Measurements from ENCODE around the gene ST7L. TPM values are rescaled to one million over a fixed set of nuclear protein-coding genes. Genes with fewer than 3 reads are reported as not detected.

Gene ST7L
- total RNA-seq, 1 donor from 2014 or later = 14.8 TPM

DNA sequence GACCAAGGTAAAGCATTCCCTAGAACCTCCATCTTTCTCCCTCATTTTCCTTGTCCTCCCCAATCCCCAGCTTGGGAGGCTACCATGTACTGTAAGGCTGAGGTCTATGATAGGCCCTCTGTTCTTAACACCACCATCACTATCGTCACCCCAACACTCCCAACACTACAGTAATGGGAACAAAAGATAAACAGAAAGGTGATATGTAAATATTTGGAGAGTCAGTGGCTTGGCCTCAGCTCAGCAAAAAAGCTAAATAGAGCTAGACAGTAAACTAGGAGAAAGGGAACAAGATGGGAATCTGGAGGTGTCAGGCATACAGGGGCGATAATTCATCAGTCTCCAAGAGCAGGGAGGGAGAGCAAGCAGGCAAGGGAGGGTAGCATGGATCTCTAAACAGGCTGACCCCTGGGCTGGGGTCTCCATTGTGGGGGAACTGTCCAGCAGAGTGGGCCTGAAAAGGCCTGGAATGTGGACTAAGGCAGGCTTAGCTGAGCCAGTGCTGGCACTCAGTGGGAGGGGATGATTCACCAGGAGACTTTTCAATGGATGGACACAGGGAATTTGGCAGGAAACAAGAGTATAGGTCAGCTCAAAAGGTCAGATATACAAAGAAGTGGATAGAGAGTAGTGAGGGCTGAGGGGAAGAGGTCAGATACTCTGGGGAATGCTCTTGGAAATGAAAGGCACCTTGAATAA, 103.5 kb downstream of the ST7L start:
- Histone ChIP-seq H2AFZ (ENCODE audit: low read depth, low read length) (no peak overlapping the region), H3K4me2 (ENCODE audit: low read length) (peak overlapping the region; percentile 2), H3K27ac (ENCODE audit: low read depth, low read length) (no peak overlapping the region), H3K4me3 (ENCODE audit: insufficient read depth, low read depth, low read length) (no peak overlapping the region), H3K9ac (ENCODE audit: low read length) (no peak overlapping the region), H4K20me1 (ENCODE audit: insufficient read depth, low read length) (peaks cover 16% of the 10 kb centered on the region), H3K36me3 (ENCODE audit: insufficient read depth, low read length) (no peaks in the 10 kb centered on the region), H3K27me3 (ENCODE audit: insufficient read depth, low read length) (peaks cover 78% of the 10 kb centered on the region), H3K79me2 (ENCODE audit: insufficient read depth, low read length) (no peaks in the 10 kb centered on the region), H3K4me1 (ENCODE audit: insufficient read depth, low read length) (peaks cover 11% of the 10 kb centered on the region), H3K9me3 (ENCODE audit: insufficient read depth, low read depth, low read length) (no peaks in the 10 kb centered on the region)
- DNase-seq (ENCODE audit: low read depth) (peak; percentile 62), FAIRE-seq (no peak)
- Mint-ChIP-seq H3K9me3 (ENCODE audit: unreplicated experiment) (no peaks in the 10 kb centered on the region), H3K27ac (ENCODE audit: unreplicated experiment) (peak overlapping the region; percentile 31), H3K27me3 (ENCODE audit: low read depth, unreplicated experiment) (peaks cover 9% of the 10 kb centered on the region), H3K4me1 (ENCODE audit: low read depth, unreplicated experiment) (peaks cover 41% of the 10 kb centered on the region), H3K36me3 (ENCODE audit: low read depth, unreplicated experiment) (peaks cover 11% of the 10 kb centered on the region), H3K4me3 (ENCODE audit: unreplicated experiment) (peak overlapping the region; percentile 23)
- TF ChIP-seq EZH2 (IDR thresholded peaks at IDR 0.05; ENCODE audit: insufficient read depth, low read length) = no peak
- TF ChIP-seq, protein P1, sequence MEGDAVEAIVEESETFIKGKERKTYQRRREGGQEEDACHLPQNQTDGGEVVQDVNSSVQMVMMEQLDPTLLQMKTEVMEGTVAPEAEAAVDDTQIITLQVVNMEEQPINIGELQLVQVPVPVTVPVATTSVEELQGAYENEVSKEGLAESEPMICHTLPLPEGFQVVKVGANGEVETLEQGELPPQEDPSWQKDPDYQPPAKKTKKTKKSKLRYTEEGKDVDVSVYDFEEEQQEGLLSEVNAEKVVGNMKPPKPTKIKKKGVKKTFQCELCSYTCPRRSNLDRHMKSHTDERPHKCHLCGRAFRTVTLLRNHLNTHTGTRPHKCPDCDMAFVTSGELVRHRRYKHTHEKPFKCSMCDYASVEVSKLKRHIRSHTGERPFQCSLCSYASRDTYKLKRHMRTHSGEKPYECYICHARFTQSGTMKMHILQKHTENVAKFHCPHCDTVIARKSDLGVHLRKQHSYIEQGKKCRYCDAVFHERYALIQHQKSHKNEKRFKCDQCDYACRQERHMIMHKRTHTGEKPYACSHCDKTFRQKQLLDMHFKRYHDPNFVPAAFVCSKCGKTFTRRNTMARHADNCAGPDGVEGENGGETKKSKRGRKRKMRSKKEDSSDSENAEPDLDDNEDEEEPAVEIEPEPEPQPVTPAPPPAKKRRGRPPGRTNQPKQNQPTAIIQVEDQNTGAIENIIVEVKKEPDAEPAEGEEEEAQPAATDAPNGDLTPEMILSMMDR (IDR thresholded peaks at IDR 0.05; ENCODE audit: insufficient read depth, low read depth, low read length) = no peak

DNA sequence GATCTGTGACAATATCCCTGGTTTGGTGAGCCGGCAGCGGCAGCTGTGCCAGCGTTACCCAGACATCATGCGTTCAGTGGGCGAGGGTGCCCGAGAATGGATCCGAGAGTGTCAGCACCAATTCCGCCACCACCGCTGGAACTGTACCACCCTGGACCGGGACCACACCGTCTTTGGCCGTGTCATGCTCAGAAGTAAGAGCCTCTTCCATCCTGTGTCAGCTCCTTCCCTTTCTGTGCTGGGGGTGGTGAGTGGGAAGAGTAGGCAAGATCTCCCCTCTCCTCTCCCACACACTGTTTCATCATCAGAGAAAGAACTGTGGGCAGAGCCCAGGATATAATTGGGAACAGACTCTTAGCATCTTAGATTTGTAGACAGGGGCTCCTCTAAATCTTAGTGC, 104.0 kb downstream of the ST7L start:
- H3K9ac ChIP-seq (ENCODE audit: low read length) = no peak overlapping the region
- DNase-seq (ENCODE audit: low read depth) (no peak), FAIRE-seq (no peak)
- H3K4me3 ChIP-seq (ENCODE audit: insufficient read depth, low read depth, low read length) = no peak overlapping the region
- H3K27me3 Mint-ChIP-seq (ENCODE audit: low read depth, unreplicated experiment) = peaks cover 13% of the 10 kb centered on the region
- TF ChIP-seq, protein P1 (IDR thresholded peaks at IDR 0.05; ENCODE audit: insufficient read depth, low read depth, low read length) = no peak
- no peak for TF ChIP-seq EZH2 (IDR thresholded peaks at IDR 0.05; ENCODE audit: insufficient read depth, low read length)
- H3K4me1 ChIP-seq (ENCODE audit: insufficient read depth, low read length) = peaks cover 11% of the 10 kb centered on the region
- peak overlapping the region; percentile 23 for H3K4me3 Mint-ChIP-seq (ENCODE audit: unreplicated experiment)
- H3K36me3 Mint-ChIP-seq (ENCODE audit: low read depth, unreplicated experiment) = peaks cover 11% of the 10 kb centered on the region
- H3K4me2 ChIP-seq (ENCODE audit: low read length) = no peak overlapping the region
- H3K27me3 ChIP-seq (ENCODE audit: insufficient read depth, low read length) = peaks cover 78% of the 10 kb centered on the region
- no peaks in the 10 kb centered on the region for H3K9me3 ChIP-seq (ENCODE audit: insufficient read depth, low read depth, low read length)
- H3K27ac Mint-ChIP-seq (ENCODE audit: unreplicated experiment) = peak overlapping the region; percentile 60
- peaks cover 39% of the 10 kb centered on the region for H3K4me1 Mint-ChIP-seq (ENCODE audit: low read depth, unreplicated experiment)
- H2AFZ ChIP-seq (ENCODE audit: low read depth, low read length) = no peak overlapping the region
- no peaks in the 10 kb centered on the region for H3K9me3 Mint-ChIP-seq (ENCODE audit: unreplicated experiment)
- H3K36me3 ChIP-seq (ENCODE audit: insufficient read depth, low read length) = no peaks in the 10 kb centered on the region
- H3K27ac ChIP-seq (ENCODE audit: low read depth, low read length) = no peak overlapping the region
- no peaks in the 10 kb centered on the region for H3K79me2 ChIP-seq (ENCODE audit: insufficient read depth, low read length)
- H4K20me1 ChIP-seq (ENCODE audit: insufficient read depth, low read length) = peaks cover 20% of the 10 kb centered on the region

Measured in astrocyte (in vitro differentiated cells and primary cell).